Raji (cell line): ENCODE results near the gene NTNG2.

Experiments
- POLR2A ChIP-seq: IDR thresholded peaks from 2 replicates; pipeline ENCODE4 v1.6.1; 2011; ENCODE audit warnings: low read depth, low read length, control low read depth; ENCODE audit not compliant: insufficient read depth

The NTNG2 gene

GRCh38 chr9:132268725-132269352, 107.0 kb downstream of the NTNG2 start:
- TF ChIP-seq POLR2A = no peak

GRCh38 chr9:132274861-132275260, 113.0 kb downstream of the NTNG2 start:
- TF ChIP-seq POLR2A = no peak

- no peak for TF ChIP-seq POLR2A
These were observed 121.3 kb downstream of the NTNG2 start for GRCh38 chr9:132283165-132283564.

GRCh38 chr9:132283863-132284262, 122.0 kb downstream of the NTNG2 start:
- no peak for TF ChIP-seq POLR2A

- TF ChIP-seq POLR2A = no peak
These were observed 125.5 kb downstream of the NTNG2 start for GRCh38 chr9:132287256-132287760.

- no peak for TF ChIP-seq POLR2A
These were observed 126.5 kb downstream of the NTNG2 start for GRCh38 chr9:132288361-132288760.

GRCh38 chr9:132288966-132289365, 127.1 kb downstream of the NTNG2 start:
- TF ChIP-seq POLR2A = no peak

- TF ChIP-seq POLR2A = no peak
These were observed 131.4 kb downstream of the NTNG2 start for GRCh38 chr9:132293145-132293721.
